Measurements from ENCODE around the gene UBAC2.

UBAC2 gene

GRCh38 chr13:99313941-99314340 lies 113.3 kb downstream of the UBAC2 start:
- Histone ChIP-seq H3K27ac (ENCODE audit: low read length) (no peak overlapping the region), H3K4me2 (ENCODE audit: insufficient read depth, low read length) (no peak overlapping the region), H3K4me3 (ENCODE audit: low read depth in 1 of 2, low read length in 2 of 2) (no peak overlapping the region), H3K36me3 (ENCODE audit: insufficient read depth, low read length) (peaks cover 38% of the 10 kb centered on the region), H2AFZ (ENCODE audit: low read depth, low read length) (no peak overlapping the region), H3K27me3 (ENCODE audit: insufficient read depth, low read length, poor library complexity) (no peaks in the 10 kb centered on the region), H4K20me1 (ENCODE audit: insufficient read depth, low read length) (peaks cover 7% of the 10 kb centered on the region), H3K79me2 (ENCODE audit: insufficient read depth, low read length) (0 out of 2 replicates have a peak, but pooled peaks cover 4% of the 10 kb centered on the region), H3K9ac (ENCODE audit: low read depth, low read length) (no peak overlapping the region), H3K9me3 (ENCODE audit: insufficient read depth, low read length, severe bottlenecking) (no peaks in the 10 kb centered on the region), H3K4me1 (ENCODE audit: insufficient read depth, low read length) (no peaks in the 10 kb centered on the region)
- TF ChIP-seq CTCF (IDR thresholded peaks at IDR 0.05; ENCODE audit: borderline replicate concordance, extremely low read depth, low read length, poor library complexity, severe bottlenecking) (no peak), EZH2 (IDR thresholded peaks at IDR 0.05; ENCODE audit: borderline replicate concordance, low read depth, low read length, severe bottlenecking) (no peak)
- DNase-seq = no peak
- no peak for ATAC-seq (ENCODE audit: insufficient read depth, low read depth)

- ATAC-seq (ENCODE audit: insufficient read depth, low read depth) (no peak), DNase-seq (no peak)
- no peak overlapping the region for H3K27ac ChIP-seq (ENCODE audit: low read length)
- H3K4me3 ChIP-seq (ENCODE audit: low read depth in 1 of 2, low read length in 2 of 2) = no peak overlapping the region
- no peak for TF ChIP-seq EZH2 (IDR thresholded peaks at IDR 0.05; ENCODE audit: borderline replicate concordance, low read depth, low read length, severe bottlenecking)
- TF ChIP-seq CTCF (IDR thresholded peaks at IDR 0.05; ENCODE audit: borderline replicate concordance, extremely low read depth, low read length, poor library complexity, severe bottlenecking) = no peak
- H3K36me3 ChIP-seq (ENCODE audit: insufficient read depth, low read length) = peaks cover 43% of the 10 kb centered on the region
- no peaks in the 10 kb centered on the region for H3K9me3 ChIP-seq (ENCODE audit: insufficient read depth, low read length, severe bottlenecking)
- H3K4me1 ChIP-seq (ENCODE audit: insufficient read depth, low read length) = no peaks in the 10 kb centered on the region
- no peak overlapping the region for H2AFZ ChIP-seq (ENCODE audit: low read depth, low read length)
- H3K4me2 ChIP-seq (ENCODE audit: insufficient read depth, low read length) = no peak overlapping the region
- H3K9ac ChIP-seq (ENCODE audit: low read depth, low read length) = no peak overlapping the region
- peaks cover 7% of the 10 kb centered on the region for H4K20me1 ChIP-seq (ENCODE audit: insufficient read depth, low read length)
- 0 out of 2 replicates have a peak, but pooled peaks cover 4% of the 10 kb centered on the region for H3K79me2 ChIP-seq (ENCODE audit: insufficient read depth, low read length)
- no peaks in the 10 kb centered on the region for H3K27me3 ChIP-seq (ENCODE audit: insufficient read depth, low read length, poor library complexity)
These were observed 114.1 kb downstream of the UBAC2 start for GRCh38 chr13:99314640-99315176.

GRCh38 chr13:99315186-99315585 lies 114.5 kb downstream of the UBAC2 start:
- no peak overlapping the region for H2AFZ ChIP-seq (ENCODE audit: low read depth, low read length)
- no peak overlapping the region for H3K27ac ChIP-seq (ENCODE audit: low read length)
- ATAC-seq (ENCODE audit: insufficient read depth, low read depth) (no peak), DNase-seq (no peak)
- H3K9me3 ChIP-seq (ENCODE audit: insufficient read depth, low read length, severe bottlenecking) = no peaks in the 10 kb centered on the region
- no peak overlapping the region for H3K4me2 ChIP-seq (ENCODE audit: insufficient read depth, low read length)
- H3K4me1 ChIP-seq (ENCODE audit: insufficient read depth, low read length) = no peaks in the 10 kb centered on the region
- H3K79me2 ChIP-seq (ENCODE audit: insufficient read depth, low read length) = 0 out of 2 replicates have a peak, but pooled peaks cover 4% of the 10 kb centered on the region
- no peak overlapping the region for H3K4me3 ChIP-seq (ENCODE audit: low read depth in 1 of 2, low read length in 2 of 2)
- TF ChIP-seq CTCF (IDR thresholded peaks at IDR 0.05; ENCODE audit: borderline replicate concordance, extremely low read depth, low read length, poor library complexity, severe bottlenecking) (no peak), EZH2 (IDR thresholded peaks at IDR 0.05; ENCODE audit: borderline replicate concordance, low read depth, low read length, severe bottlenecking) (no peak)
- H3K27me3 ChIP-seq (ENCODE audit: insufficient read depth, low read length, poor library complexity) = no peaks in the 10 kb centered on the region
- H3K36me3 ChIP-seq (ENCODE audit: insufficient read depth, low read length) = peaks cover 48% of the 10 kb centered on the region
- H4K20me1 ChIP-seq (ENCODE audit: insufficient read depth, low read length) = peaks cover 7% of the 10 kb centered on the region
- H3K9ac ChIP-seq (ENCODE audit: low read depth, low read length) = no peak overlapping the region

Measured in DND-41 (cell line).